GM19455 (cell line): ENCODE measurements around the gene SLC6A15.

Experiments used
- ATAC-seq: cut with Tn5 transposase; IDR thresholded peaks from one replicate; pipeline ENCODE4 v1.9.1; 2021; ENCODE audit not compliant: unreplicated experiment

SLC6A15 gene

GRCh38 chr12:84912198-84913128 is at the start of gene SLC6A15:
Gene SLC6A15, minus strand, starts transcription at chr12:84912799. Its CDS starts 20,679 bp downstream, at chr12:84892120.
- no peak for ATAC-seq

- no peak for ATAC-seq
Measured at GRCh38 chr12:84960918-84961317, 48.3 kb upstream of the SLC6A15 start.

- no peak for ATAC-seq
Measured at GRCh38 chr12:84955298-84955697, 42.7 kb upstream of the SLC6A15 start.

- ATAC-seq = peak; percentile 54
Measured at GRCh38 chr12:84954415-84954814, 41.8 kb upstream of the SLC6A15 start.

GRCh38 chr12:84950971-84951546 is 38.5 kb upstream of the SLC6A15 start:
- ATAC-seq = no peak

GRCh38 chr12:84946753-84947152 is 34.2 kb upstream of the SLC6A15 start:
- ATAC-seq = no peak

GRCh38 chr12:84937415-84937814 is 24.8 kb upstream of the SLC6A15 start:
- no peak for ATAC-seq

- ATAC-seq = no peak
Measured at GRCh38 chr12:84929501-84929900, 16.9 kb upstream of the SLC6A15 start.

GRCh38 chr12:84924981-84925380 is 12.4 kb upstream of the SLC6A15 start:
- ATAC-seq = no peak

GRCh38 chr12:84922693-84923092 is 10.1 kb upstream of the SLC6A15 start:
- no peak for ATAC-seq

- no peak for ATAC-seq
Measured at GRCh38 chr12:84920331-84920730, 7.7 kb upstream of the SLC6A15 start.

- no peak for ATAC-seq
Measured at GRCh38 chr12:84919271-84919670, 6.7 kb upstream of the SLC6A15 start.

- ATAC-seq = no peak
Measured at GRCh38 chr12:84913129-84913515, 523 bp upstream of the SLC6A15 start.

GRCh38 chr12:84911271-84912197 is 1.1 kb downstream of the SLC6A15 start:
- no peak for ATAC-seq

GRCh38 chr12:84910549-84911241 is 1.9 kb downstream of the SLC6A15 start:
- ATAC-seq = no peak

GRCh38 chr12:84904051-84904450 is 8.5 kb downstream of the SLC6A15 start:
- no peak for ATAC-seq

GRCh38 chr12:84891106-84891838 is 21.3 kb downstream of the SLC6A15 start:
- ATAC-seq = no peak

GRCh38 chr12:84889818-84890217 is 22.8 kb downstream of the SLC6A15 start:
- no peak for ATAC-seq

- ATAC-seq = no peak
Measured at GRCh38 chr12:84888861-84889260, 23.7 kb downstream of the SLC6A15 start.

GRCh38 chr12:84877340-84877739 is 35.3 kb downstream of the SLC6A15 start:
- ATAC-seq = no peak
